Measurements from ENCODE around the gene TMEM92. TPM values are rescaled to one million over a fixed set of nuclear protein-coding genes. Genes with fewer than 3 reads are reported as not detected.
A peak's percentile ranks its signal among the peaks of the same experiment; 100 is the strongest.

The TMEM92 gene
- total and polyA plus RNA-seq, 2 of the 13 experiments (the other 11 are each of a cell fraction or from before 2014, with no cell fraction given) = 0.07 TPM; not detected in 1

GRCh38 chr17:50310455-50311111 lies 36.3 kb downstream of the TMEM92 start (continued):
- TF ChIP-seq ZNF570 (CRISPR knock-in tag; IDR thresholded peaks at IDR 0.05; ENCODE audit: borderline replicate concordance) (no peak), DBP (CRISPR knock-in tag; IDR thresholded peaks at IDR 0.05; ENCODE audit: not compliant biosample characterization) (no peak), ZNF501 (CRISPR knock-in tag; IDR thresholded peaks at IDR 0.05) (0 out of 2 replicates have a peak, but pooled peaks have one; percentile 37), AKAP8 (CRISPR knock-in tag; IDR thresholded peaks at IDR 0.05) (no peak), ZBTB7A (CRISPR knock-in tag; IDR thresholded peaks at IDR 0.05) (0 out of 2 replicates have a peak, but pooled peaks have one; percentile 22), XRCC5 (optimal IDR thresholded peaks at IDR 0.05; ENCODE audit: low read length) (peak; percentile 17), ZNF597 (CRISPR knock-in tag; IDR thresholded peaks at IDR 0.05) (no peak), POLR2AphosphoS2 (IDR thresholded peaks at IDR 0.05; ENCODE audit: low read depth, low read length) (no peak), KDM2A (CRISPR knock-in tag; IDR thresholded peaks at IDR 0.05; ENCODE audit: borderline replicate concordance, low read depth) (no peak), ZNF652 (CRISPR knock-in tag; IDR thresholded peaks at IDR 0.05; ENCODE audit: borderline replicate concordance, low read depth) (peak; percentile 35; the same call in 1 of the 2 replicates), ZNF3 (CRISPR knock-in tag; IDR thresholded peaks at IDR 0.05) (no peak), JUND (CRISPR knock-in tag; IDR thresholded peaks at IDR 0.05) (peak; percentile 82), ZBTB33 (CRISPR knock-in tag; IDR thresholded peaks at IDR 0.05) (no peak), ZGPAT (CRISPR knock-in tag; IDR thresholded peaks at IDR 0.05) (peak; percentile 50; the same call in 1 of the 2 replicates), ZNF292 (CRISPR knock-in tag; IDR thresholded peaks at IDR 0.05; ENCODE audit: borderline replicate concordance, low read depth) (no peak; the same call in 1 of the 2 replicates), ZNF556 (CRISPR knock-in tag; IDR thresholded peaks at IDR 0.05; ENCODE audit: borderline replicate concordance) (0 out of 2 replicates have a peak, but pooled peaks have one; percentile 50), AHR (CRISPR knock-in tag; IDR thresholded peaks at IDR 0.05) (no peak), PHF20 (CRISPR knock-in tag; IDR thresholded peaks at IDR 0.05) (no peak), NFIB (CRISPR knock-in tag; IDR thresholded peaks at IDR 0.05; ENCODE audit: borderline replicate concordance) (no peak), ZNF713 (CRISPR knock-in tag; IDR thresholded peaks at IDR 0.05) (no peak), SAP130 (CRISPR knock-in tag; IDR thresholded peaks at IDR 0.05; ENCODE audit: low read depth) (peak; percentile 41; the same call in 1 of the 2 replicates), PHF21A (CRISPR knock-in tag; IDR thresholded peaks at IDR 0.05) (peak; percentile 76), ZBTB43 (CRISPR knock-in tag; conservative IDR thresholded peaks at IDR 0.05) (no peak)
